ENCODE results near the gene MRC2. TPM values are rescaled to one million over a fixed set of nuclear protein-coding genes. Genes with fewer than 3 reads are reported as not detected.
"Not testable (repeated sequence)": the region's sequence is repeated elsewhere in the genome, so short reads cannot be mapped to it uniquely, and the experiment has no call there.

Gene MRC2
- total RNA-seq, 1 experiment from 2014 or later: 215 TPM

- DNase-seq (ENCODE audit: low read depth): no peak
- in situ Hi-C loops (cut with HindIII; ENCODE audit: low pct_unique_long_range_greater_than_20kb, low sequenced_read_pairs): no loop called here
These were observed 15.7 kb upstream of the MRC2 start for GRCh38 chr17:62611728-62612127.

GRCh38 chr17:62612289-62612688 lies 15.2 kb upstream of the MRC2 start:
- in situ Hi-C loops (cut with HindIII; ENCODE audit: low pct_unique_long_range_greater_than_20kb, low sequenced_read_pairs); DNase-seq (ENCODE audit: low read depth): not testable (repeated sequence)

GRCh38 chr17:62613095-62613494 lies 14.4 kb upstream of the MRC2 start:
- in situ Hi-C loops (cut with HindIII; ENCODE audit: low pct_unique_long_range_greater_than_20kb, low sequenced_read_pairs); DNase-seq (ENCODE audit: low read depth): not testable (repeated sequence)

- in situ Hi-C loops (cut with HindIII; ENCODE audit: low pct_unique_long_range_greater_than_20kb, low sequenced_read_pairs): no loop called here
- no peak for DNase-seq (ENCODE audit: low read depth)
These were observed 13.3 kb upstream of the MRC2 start for GRCh38 chr17:62614142-62614541.

GRCh38 chr17:62615503-62615902 lies 12.0 kb upstream of the MRC2 start:
- in situ Hi-C loops (cut with HindIII; ENCODE audit: low pct_unique_long_range_greater_than_20kb, low sequenced_read_pairs): no loop called here
- DNase-seq (ENCODE audit: low read depth): no peak

- in situ Hi-C loops (cut with HindIII; ENCODE audit: low pct_unique_long_range_greater_than_20kb, low sequenced_read_pairs): no loop called here
- DNase-seq (ENCODE audit: low read depth): no peak
These were observed 10.2 kb upstream of the MRC2 start for GRCh38 chr17:62616993-62617893.

GRCh38 chr17:62617894-62618472 lies 9.5 kb upstream of the MRC2 start:
- DNase-seq (ENCODE audit: low read depth): no peak
- in situ Hi-C loops (cut with HindIII; ENCODE audit: low pct_unique_long_range_greater_than_20kb, low sequenced_read_pairs): no loop called here

- in situ Hi-C loops (cut with HindIII; ENCODE audit: low pct_unique_long_range_greater_than_20kb, low sequenced_read_pairs): no loop called here
- no peak for DNase-seq (ENCODE audit: low read depth)
These were observed 8.6 kb upstream of the MRC2 start for GRCh38 chr17:62618647-62619416.

- no peak for DNase-seq (ENCODE audit: low read depth)
- in situ Hi-C loops (cut with HindIII; ENCODE audit: low pct_unique_long_range_greater_than_20kb, low sequenced_read_pairs): no loop called here
These were observed 7.9 kb upstream of the MRC2 start for GRCh38 chr17:62619417-62620155.

GRCh38 chr17:62621223-62621622 lies 6.2 kb upstream of the MRC2 start:
- DNase-seq (ENCODE audit: low read depth): no peak
- in situ Hi-C loops (cut with HindIII; ENCODE audit: low pct_unique_long_range_greater_than_20kb, low sequenced_read_pairs): no loop called here

GRCh38 chr17:62625184-62625869 lies 2.1 kb upstream of the MRC2 start:
- in situ Hi-C loops (cut with HindIII; ENCODE audit: low pct_unique_long_range_greater_than_20kb, low sequenced_read_pairs): no loop called here
- DNase-seq (ENCODE audit: low read depth): no peak

- no peak for DNase-seq (ENCODE audit: low read depth)
- in situ Hi-C loops (cut with HindIII; ENCODE audit: low pct_unique_long_range_greater_than_20kb, low sequenced_read_pairs): no loop called here
These were observed 1.6 kb upstream of the MRC2 start for GRCh38 chr17:62625870-62626200.

- DNase-seq (ENCODE audit: low read depth): no peak
These were observed 701 bp upstream of the MRC2 start for GRCh38 chr17:62626719-62627218.

GRCh38 chr17:62627904-62628633 lies 599 bp downstream of the MRC2 start:
- DNase-seq (ENCODE audit: low read depth): peak; percentile 27

More at GRCh38 chr17:62626719-62627218, 701 bp upstream of the MRC2 start:
- in situ Hi-C loops (cut with HindIII; ENCODE audit: low pct_unique_long_range_greater_than_20kb, low sequenced_read_pairs): no loop called here

GRCh38 chr17:62628831-62629555 lies 1.5 kb downstream of the MRC2 start:
- no peak for DNase-seq (ENCODE audit: low read depth)
- in situ Hi-C loops (cut with HindIII; ENCODE audit: low pct_unique_long_range_greater_than_20kb, low sequenced_read_pairs): no loop called here

More at GRCh38 chr17:62627904-62628633, 599 bp downstream of the MRC2 start:
- in situ Hi-C loops (cut with HindIII; ENCODE audit: low pct_unique_long_range_greater_than_20kb, low sequenced_read_pairs): no loop called here

GRCh38 chr17:62629556-62630364 lies 2.3 kb downstream of the MRC2 start:
- in situ Hi-C loops (cut with HindIII; ENCODE audit: low pct_unique_long_range_greater_than_20kb, low sequenced_read_pairs): no loop called here
- no peak for DNase-seq (ENCODE audit: low read depth)

Measured in Caki2 (cell line).